ENCODE measurements around the gene CACNB1.

CACNB1 gene

GRCh38 chr17:39183045-39183444, 14.4 kb downstream of the CACNB1 start:
- TF ChIP-seq CTCF (IDR thresholded peaks at IDR 0.05): no peak
- no peak for DNase-seq
- Mint-ChIP-seq H3K36me3 (ENCODE audit: low read depth) (peaks cover 21% of the 10 kb centered on the region), H3K4me3 (no peak overlapping the region), H3K9me3 (no peaks in the 10 kb centered on the region), H3K27me3 (ENCODE audit: low read depth, poor library complexity) (no peaks in the 10 kb centered on the region), H3K27ac (no peak overlapping the region), H3K4me1 (peaks cover 10% of the 10 kb centered on the region)

GRCh38 chr17:39181303-39181702, 16.2 kb downstream of the CACNB1 start:
- DNase-seq: no peak
- Mint-ChIP-seq H3K4me3 (no peak overlapping the region), H3K27ac (no peak overlapping the region), H3K9me3 (no peaks in the 10 kb centered on the region), H3K4me1 (peaks cover 10% of the 10 kb centered on the region), H3K36me3 (ENCODE audit: low read depth) (peaks cover 38% of the 10 kb centered on the region), H3K27me3 (ENCODE audit: low read depth, poor library complexity) (no peaks in the 10 kb centered on the region)
- TF ChIP-seq CTCF (IDR thresholded peaks at IDR 0.05): no peak

GRCh38 chr17:39178536-39178935, 18.9 kb downstream of the CACNB1 start:
- no peak overlapping the region for H3K27ac Mint-ChIP-seq
- TF ChIP-seq CTCF (IDR thresholded peaks at IDR 0.05): no peak
- no peak overlapping the region for H3K4me3 Mint-ChIP-seq
- H3K4me1 Mint-ChIP-seq: peaks cover 15% of the 10 kb centered on the region
- H3K9me3 Mint-ChIP-seq: no peaks in the 10 kb centered on the region
- H3K36me3 Mint-ChIP-seq (ENCODE audit: low read depth): peaks cover 35% of the 10 kb centered on the region
- DNase-seq: no peak
- H3K27me3 Mint-ChIP-seq (ENCODE audit: low read depth, poor library complexity): no peaks in the 10 kb centered on the region

- no peak for TF ChIP-seq CTCF (IDR thresholded peaks at IDR 0.05)
- DNase-seq: peak; percentile 25
- no peak overlapping the region for H3K27ac Mint-ChIP-seq
Measured at GRCh38 chr17:39177256-39177655, 20.2 kb downstream of the CACNB1 start.

GRCh38 chr17:39175695-39176093, 21.8 kb downstream of the CACNB1 start:
- H3K9me3 Mint-ChIP-seq: no peaks in the 10 kb centered on the region
- H3K27me3 Mint-ChIP-seq (ENCODE audit: low read depth, poor library complexity): peaks cover 11% of the 10 kb centered on the region
- no peak for DNase-seq
- no peak overlapping the region for H3K27ac Mint-ChIP-seq
- H3K4me3 Mint-ChIP-seq: no peak overlapping the region
- peaks cover 25% of the 10 kb centered on the region for H3K4me1 Mint-ChIP-seq
- TF ChIP-seq CTCF (IDR thresholded peaks at IDR 0.05): no peak
- H3K36me3 Mint-ChIP-seq (ENCODE audit: low read depth): peaks cover 25% of the 10 kb centered on the region

More at GRCh38 chr17:39177256-39177655, 20.2 kb downstream of the CACNB1 start:
- Mint-ChIP-seq H3K36me3 (ENCODE audit: low read depth) (peaks cover 25% of the 10 kb centered on the region), H3K9me3 (no peaks in the 10 kb centered on the region), H3K27me3 (ENCODE audit: low read depth, poor library complexity) (peaks cover 1% of the 10 kb centered on the region), H3K4me3 (no peak overlapping the region), H3K4me1 (peaks cover 16% of the 10 kb centered on the region)

- DNase-seq: peak; percentile 87
- H3K9me3 Mint-ChIP-seq: no peaks in the 10 kb centered on the region
- peaks cover 11% of the 10 kb centered on the region for H3K27me3 Mint-ChIP-seq (ENCODE audit: low read depth, poor library complexity)
- no peak overlapping the region for H3K4me3 Mint-ChIP-seq
- peak; percentile 94 for TF ChIP-seq CTCF (IDR thresholded peaks at IDR 0.05)
- H3K36me3 Mint-ChIP-seq (ENCODE audit: low read depth): peaks cover 25% of the 10 kb centered on the region
- H3K4me1 Mint-ChIP-seq: peaks cover 30% of the 10 kb centered on the region
- H3K27ac Mint-ChIP-seq: no peak overlapping the region
Measured at GRCh38 chr17:39174920-39175694, 22.4 kb downstream of the CACNB1 start.

Data from nephron progenitor cell (in vitro differentiated cells).